ENCODE results near the gene MYO3A.

MYO3A gene

GRCh38 chr10:26046073-26046700 is 112.2 kb downstream of the MYO3A start:
- no peaks in the 10 kb centered on the region for H3K27me3 ChIP-seq (ENCODE audit: control insufficient read depth, low read length)
- H3K79me2 ChIP-seq (ENCODE audit: control insufficient read depth, low read length) = no peaks in the 10 kb centered on the region
- H3K4me1 ChIP-seq (ENCODE audit: control insufficient read depth, low read length) = peaks cover 16% of the 10 kb centered on the region
- TF ChIP-seq CTCF (IDR thresholded peaks at IDR 0.05; ENCODE audit: low read depth, low read length, poor library complexity, severe bottlenecking) (no peak), EZH2phosphoT487 (IDR thresholded peaks at IDR 0.05; ENCODE audit: borderline replicate concordance, low read length) (no peak)
- H3K4me2 ChIP-seq (ENCODE audit: low read length) = no peak overlapping the region
- no peak overlapping the region for H3K27ac ChIP-seq (ENCODE audit: low read depth, low read length)
- H3K4me3 ChIP-seq (ENCODE audit: low read length) = no peak overlapping the region
- H3K9me2 ChIP-seq (replicated peaks; ENCODE audit: control insufficient read depth, low read length) = no peaks in the 10 kb centered on the region
- H3K9me3 ChIP-seq (ENCODE audit: control insufficient read depth, insufficient read depth, low read length) = no peaks in the 10 kb centered on the region
- no peaks in the 10 kb centered on the region for H4K20me1 ChIP-seq (ENCODE audit: control insufficient read depth, insufficient read depth, low read depth, low read length)
- H3F3A ChIP-seq (ENCODE audit: control insufficient read depth, insufficient read depth) = no peaks in the 10 kb centered on the region
- no peaks in the 10 kb centered on the region for H3K36me3 ChIP-seq (ENCODE audit: control insufficient read depth, low read length)

GRCh38 chr10:26048756-26049155 is 114.7 kb downstream of the MYO3A start:
- Histone ChIP-seq H3K79me2 (ENCODE audit: control insufficient read depth, low read length) (no peaks in the 10 kb centered on the region), H3K9me2 (replicated peaks; ENCODE audit: control insufficient read depth, low read length) (no peaks in the 10 kb centered on the region), H3K4me1 (ENCODE audit: control insufficient read depth, low read length) (no peaks in the 10 kb centered on the region), H3K4me2 (ENCODE audit: low read length) (no peak overlapping the region), H4K20me1 (ENCODE audit: control insufficient read depth, insufficient read depth, low read depth, low read length) (no peaks in the 10 kb centered on the region), H3K27me3 (ENCODE audit: control insufficient read depth, low read length) (no peaks in the 10 kb centered on the region), H3K27ac (ENCODE audit: low read depth, low read length) (no peak overlapping the region), H3K4me3 (ENCODE audit: low read length) (no peak overlapping the region), H3F3A (ENCODE audit: control insufficient read depth, insufficient read depth) (no peaks in the 10 kb centered on the region), H3K36me3 (ENCODE audit: control insufficient read depth, low read length) (no peaks in the 10 kb centered on the region), H3K9me3 (ENCODE audit: control insufficient read depth, insufficient read depth, low read length) (no peaks in the 10 kb centered on the region)
- TF ChIP-seq CTCF (IDR thresholded peaks at IDR 0.05; ENCODE audit: low read depth, low read length, poor library complexity, severe bottlenecking) = no peak
- TF ChIP-seq EZH2phosphoT487 (IDR thresholded peaks at IDR 0.05; ENCODE audit: borderline replicate concordance, low read length) = no peak

GRCh38 chr10:26052326-26052725 is 118.3 kb downstream of the MYO3A start:
- no peaks in the 10 kb centered on the region for H3K4me1 ChIP-seq (ENCODE audit: control insufficient read depth, low read length)
- H3K79me2 ChIP-seq (ENCODE audit: control insufficient read depth, low read length) = no peaks in the 10 kb centered on the region
- no peaks in the 10 kb centered on the region for H4K20me1 ChIP-seq (ENCODE audit: control insufficient read depth, insufficient read depth, low read depth, low read length)
- no peak overlapping the region for H3K27ac ChIP-seq (ENCODE audit: low read depth, low read length)
- H3K4me3 ChIP-seq (ENCODE audit: low read length) = no peak overlapping the region
- H3K9me3 ChIP-seq (ENCODE audit: control insufficient read depth, insufficient read depth, low read length) = peaks cover 5% of the 10 kb centered on the region; the same call in 1 of the 2 replicates
- TF ChIP-seq EZH2phosphoT487 (IDR thresholded peaks at IDR 0.05; ENCODE audit: borderline replicate concordance, low read length) (no peak), CTCF (IDR thresholded peaks at IDR 0.05; ENCODE audit: low read depth, low read length, poor library complexity, severe bottlenecking) (no peak)
- no peak overlapping the region for H3K4me2 ChIP-seq (ENCODE audit: low read length)
- no peaks in the 10 kb centered on the region for H3F3A ChIP-seq (ENCODE audit: control insufficient read depth, insufficient read depth)
- H3K27me3 ChIP-seq (ENCODE audit: control insufficient read depth, low read length) = no peaks in the 10 kb centered on the region
- H3K9me2 ChIP-seq (replicated peaks; ENCODE audit: control insufficient read depth, low read length) = no peaks in the 10 kb centered on the region; the same call in 1 of the 2 replicates
- H3K36me3 ChIP-seq (ENCODE audit: control insufficient read depth, low read length) = no peaks in the 10 kb centered on the region
